Measurements from ENCODE around the gene NR1D2. TPM values are rescaled to one million over a fixed set of nuclear protein-coding genes. Genes with fewer than 3 reads are reported as not detected.
A peak's percentile ranks its signal among the peaks of the same experiment; 100 is the strongest.

NR1D2 gene
- total RNA-seq, 2 donors from 2014 or later = 5.6 to 8.7 TPM

GRCh38 chr3:23984934-23985333 lies 39.8 kb downstream of the NR1D2 start:
- Mint-ChIP-seq H3K9me3 (peaks cover 0 to 1% of the 10 kb centered on the region in 2 donors), H3K36me3 (ENCODE audit: insufficient read depth in 2 of 2) (no peaks in the 10 kb centered on the region), H3K27me3 (ENCODE audit: low read depth) (no peaks in the 10 kb centered on the region), H3K27ac (no peak overlapping the region), H3K4me1 (ENCODE audit: low read depth) (peaks cover 9% of the 10 kb centered on the region), H3K4me3 (no peak overlapping the region)
- DNase-seq (no peak), ATAC-seq (replicated peaks in 1 of 2) (no peak)

- Mint-ChIP-seq H3K27me3 (ENCODE audit: low read depth) (no peaks in the 10 kb centered on the region), H3K27ac (no peak overlapping the region), H3K4me1 (ENCODE audit: low read depth) (peaks cover 9% of the 10 kb centered on the region), H3K36me3 (ENCODE audit: insufficient read depth in 2 of 2) (no peaks in the 10 kb centered on the region), H3K9me3 (peaks cover 0 to 1% of the 10 kb centered on the region in 2 donors), H3K4me3 (no peak overlapping the region)
- ATAC-seq (replicated peaks in 1 of 2) = no peak
- no peak for DNase-seq
Observed at GRCh38 chr3:23985747-23986544, 40.9 kb downstream of the NR1D2 start.

GRCh38 chr3:23987356-23987755 lies 42.3 kb downstream of the NR1D2 start:
- H3K27ac Mint-ChIP-seq = no peak overlapping the region
- peaks cover 0 to 1% of the 10 kb centered on the region in 2 donors for H3K9me3 Mint-ChIP-seq
- DNase-seq (no peak), ATAC-seq (replicated peaks in 1 of 2) (no peak)
- peaks cover 15% of the 10 kb centered on the region for H3K4me1 Mint-ChIP-seq (ENCODE audit: low read depth)
- H3K27me3 Mint-ChIP-seq (ENCODE audit: low read depth) = no peaks in the 10 kb centered on the region
- no peak overlapping the region for H3K4me3 Mint-ChIP-seq
- H3K36me3 Mint-ChIP-seq (ENCODE audit: insufficient read depth in 2 of 2) = no peaks in the 10 kb centered on the region

GRCh38 chr3:23991306-23991682 lies 46.2 kb downstream of the NR1D2 start:
- no peak for DNase-seq
- Mint-ChIP-seq H3K4me1 (ENCODE audit: low read depth) (peaks cover 6% of the 10 kb centered on the region), H3K27ac (no peak overlapping the region)

DNA sequence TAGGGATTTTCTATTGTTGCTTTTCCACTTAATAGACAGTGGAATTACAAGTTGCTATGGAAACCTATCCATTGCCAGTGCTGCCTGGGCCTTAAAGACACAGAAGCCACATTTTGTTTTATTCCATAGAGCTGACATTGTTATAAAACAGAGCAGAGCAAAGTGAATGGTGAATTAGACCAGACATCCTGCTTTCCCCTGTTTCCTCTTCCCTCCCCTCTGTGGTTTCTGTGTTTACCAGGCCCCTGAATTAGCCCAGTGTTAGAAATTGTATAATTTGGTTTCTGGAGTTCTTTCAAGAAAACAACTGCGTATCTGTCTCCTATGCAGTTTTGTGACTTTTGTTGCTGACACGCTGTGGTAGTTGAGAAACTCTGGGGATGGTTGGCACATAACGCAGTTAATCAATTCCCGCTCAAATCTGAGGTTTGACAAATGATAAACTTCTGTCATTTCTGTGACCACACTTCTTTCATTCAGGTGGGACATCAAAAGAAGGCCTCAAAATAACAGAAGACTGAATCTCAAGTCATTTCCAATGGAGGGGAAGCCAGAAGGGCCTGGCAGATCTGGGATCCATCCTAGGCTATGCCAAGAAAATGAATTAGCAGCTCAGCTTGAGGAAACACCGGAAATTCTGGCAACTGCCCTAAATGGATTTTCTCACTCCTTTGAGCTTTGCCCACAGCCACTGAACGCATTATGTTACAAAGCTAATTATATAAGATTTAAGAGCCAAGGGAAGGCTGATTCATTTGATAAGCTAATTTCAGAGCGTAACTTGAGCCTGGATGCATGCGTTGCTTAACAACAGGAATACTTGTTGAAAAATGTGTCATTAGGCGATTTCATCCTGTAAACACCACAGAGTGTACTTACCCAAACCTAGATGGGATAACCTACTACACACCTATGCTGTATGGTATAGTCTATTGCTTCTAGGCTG lies 46.9 kb downstream of the NR1D2 start:
- Mint-ChIP-seq H3K27me3 (ENCODE audit: low read depth) (no peaks in the 10 kb centered on the region), H3K4me3 (no peak overlapping the region), H3K27ac (no peak overlapping the region), H3K4me1 (ENCODE audit: low read depth) (peaks cover 6% of the 10 kb centered on the region), H3K36me3 (ENCODE audit: insufficient read depth in 2 of 2) (no peaks in the 10 kb centered on the region), H3K9me3 (peaks cover 0 to 1% of the 10 kb centered on the region in 2 donors)
- DNase-seq = no peak
- no peak for ATAC-seq (replicated peaks in 1 of 2)

More at GRCh38 chr3:23991306-23991682, 46.2 kb downstream of the NR1D2 start:
- ATAC-seq (replicated peaks in 1 of 2) = no peak
- Mint-ChIP-seq H3K27me3 (ENCODE audit: low read depth) (no peaks in the 10 kb centered on the region), H3K4me3 (no peak overlapping the region), H3K36me3 (ENCODE audit: insufficient read depth in 2 of 2) (no peaks in the 10 kb centered on the region), H3K9me3 (peaks cover 0 to 1% of the 10 kb centered on the region in 2 donors)

DNA sequence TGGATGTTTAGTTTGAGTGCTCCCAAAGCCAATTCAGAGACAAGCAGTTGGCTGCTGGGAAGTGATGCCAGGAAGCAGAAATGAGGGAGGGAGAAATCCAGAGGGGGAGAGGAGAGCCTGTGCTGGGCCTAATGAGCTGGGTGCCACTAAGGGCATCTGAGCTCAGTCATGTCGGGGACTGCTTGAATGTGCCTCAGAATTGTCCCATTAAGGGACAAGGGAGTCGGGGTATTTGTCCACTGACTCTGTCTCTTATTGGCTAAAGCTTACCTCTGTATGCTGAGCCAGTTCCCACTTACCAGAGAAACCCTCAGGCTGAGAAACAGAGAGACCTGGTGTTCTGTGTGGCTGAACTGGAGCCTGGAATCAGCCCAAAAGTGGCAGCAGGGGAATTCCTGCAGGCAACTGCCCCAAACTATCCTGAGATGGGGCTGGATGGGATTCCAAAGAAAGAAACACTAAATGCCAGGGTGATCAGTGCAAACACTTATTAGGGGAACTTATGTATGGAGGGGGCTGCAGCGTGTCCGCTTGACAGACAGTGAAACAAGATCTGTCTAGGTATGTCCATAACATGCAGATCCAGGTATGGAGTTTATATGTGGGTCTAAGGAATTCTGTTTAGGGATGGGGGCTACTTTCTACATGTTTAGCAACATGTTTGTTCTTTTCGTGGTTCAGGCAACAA lies 48.6 kb downstream of the NR1D2 start:
- Mint-ChIP-seq H3K27ac (no peak overlapping the region), H3K27me3 (ENCODE audit: low read depth) (no peaks in the 10 kb centered on the region), H3K9me3 (no peaks in the 10 kb centered on the region), H3K36me3 (ENCODE audit: insufficient read depth in 2 of 2) (no peaks in the 10 kb centered on the region), H3K4me1 (ENCODE audit: low read depth) (peaks cover 6% of the 10 kb centered on the region), H3K4me3 (no peak overlapping the region)
- no peak for DNase-seq
- ATAC-seq (replicated peaks in 1 of 2) = no peak

DNA sequence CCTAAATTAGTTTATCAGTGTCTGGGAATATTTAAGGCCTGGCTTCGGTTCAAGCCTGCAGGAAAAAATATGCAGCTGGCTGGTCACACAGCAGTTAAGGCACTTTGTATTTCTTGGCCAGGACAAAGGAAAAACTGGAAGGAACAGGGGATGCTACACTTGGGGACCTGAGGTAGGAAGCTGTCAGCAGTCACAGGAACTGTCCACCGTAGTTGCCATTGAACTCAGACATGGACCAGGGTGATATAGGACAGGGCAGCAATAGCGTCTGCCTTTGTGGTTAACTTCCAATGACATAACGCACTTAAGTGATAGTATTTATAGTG lies 49.1 kb downstream of the NR1D2 start:
- no peak for DNase-seq
- no peak for ATAC-seq (replicated peaks in 1 of 2)
- Mint-ChIP-seq H3K27ac (no peak overlapping the region), H3K27me3 (ENCODE audit: low read depth) (peaks cover 4% of the 10 kb centered on the region), H3K4me1 (ENCODE audit: low read depth) (peaks cover 9% of the 10 kb centered on the region), H3K9me3 (no peaks in the 10 kb centered on the region), H3K4me3 (no peak overlapping the region), H3K36me3 (ENCODE audit: insufficient read depth in 2 of 2) (no peaks in the 10 kb centered on the region)

DNA sequence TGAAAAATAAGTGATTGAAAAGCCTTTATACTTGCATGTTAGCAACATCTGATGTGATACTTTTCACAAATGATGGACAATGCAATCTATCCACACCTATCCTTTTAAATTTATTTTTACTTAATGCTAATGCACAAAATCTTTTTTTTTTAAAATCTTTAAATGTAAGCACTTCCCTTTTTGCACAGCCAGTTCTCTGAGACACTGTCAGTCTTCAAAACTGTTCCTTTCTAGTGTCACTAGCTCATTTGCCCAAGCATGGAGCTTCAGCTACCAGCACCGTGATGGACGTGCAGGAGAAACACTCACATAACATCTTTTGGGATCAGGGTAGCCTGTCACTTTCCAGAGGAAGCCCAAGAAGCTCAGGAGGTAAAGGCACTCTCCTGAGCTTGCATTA lies 50.1 kb downstream of the NR1D2 start:
- Mint-ChIP-seq H3K4me1 (ENCODE audit: low read depth) (peaks cover 10% of the 10 kb centered on the region), H3K4me3 (no peak overlapping the region), H3K9me3 (no peaks in the 10 kb centered on the region)

GRCh38 chr3:23996095-23996524 lies 51.0 kb downstream of the NR1D2 start:
- Mint-ChIP-seq H3K9me3 (no peaks in the 10 kb centered on the region), H3K36me3 (ENCODE audit: insufficient read depth in 2 of 2) (no peaks in the 10 kb centered on the region), H3K4me1 (ENCODE audit: low read depth) (peaks cover 10% of the 10 kb centered on the region), H3K27ac (no peak overlapping the region), H3K4me3 (no peak overlapping the region), H3K27me3 (ENCODE audit: low read depth) (peaks cover 22% of the 10 kb centered on the region)
- no peak for ATAC-seq (replicated peaks in 1 of 2)
- no peak for DNase-seq

More for the DNA sequence above, 50.1 kb downstream of the NR1D2 start:
- H3K27ac Mint-ChIP-seq = no peak overlapping the region
- ATAC-seq (replicated peaks in 1 of 2) (no peak), DNase-seq (no peak)
- H3K36me3 Mint-ChIP-seq (ENCODE audit: insufficient read depth in 2 of 2) = no peaks in the 10 kb centered on the region
- H3K27me3 Mint-ChIP-seq (ENCODE audit: low read depth) = peaks cover 14% of the 10 kb centered on the region

GRCh38 chr3:23999012-23999641 lies 54.0 kb downstream of the NR1D2 start:
- H3K27ac Mint-ChIP-seq = no peak overlapping the region

GRCh38 chr3:24002129-24002528 lies 57.0 kb downstream of the NR1D2 start:
- no peak for ATAC-seq (replicated peaks in 1 of 2)
- Mint-ChIP-seq H3K4me1 (ENCODE audit: low read depth) (peaks cover 23% of the 10 kb centered on the region), H3K27ac (no peak overlapping the region), H3K9me3 (no peaks in the 10 kb centered on the region), H3K27me3 (ENCODE audit: low read depth) (peaks cover 55% of the 10 kb centered on the region), H3K4me3 (no peak overlapping the region), H3K36me3 (ENCODE audit: insufficient read depth in 2 of 2) (peaks cover 0 to 2% of the 10 kb centered on the region in 2 donors)
- no peak for DNase-seq

More at GRCh38 chr3:23999012-23999641, 54.0 kb downstream of the NR1D2 start:
- Mint-ChIP-seq H3K27me3 (ENCODE audit: low read depth) (peaks cover 45% of the 10 kb centered on the region), H3K9me3 (no peaks in the 10 kb centered on the region), H3K36me3 (ENCODE audit: insufficient read depth in 2 of 2) (no peaks in the 10 kb centered on the region), H3K4me1 (ENCODE audit: low read depth) (peaks cover 8% of the 10 kb centered on the region), H3K4me3 (no peak overlapping the region)
- ATAC-seq (replicated peaks in 1 of 2) (no peak), DNase-seq (peak; percentile 68 to 71)

- peaks cover 55% of the 10 kb centered on the region for H3K27me3 Mint-ChIP-seq (ENCODE audit: low read depth)
- peaks cover 0 to 2% of the 10 kb centered on the region in 2 donors for H3K36me3 Mint-ChIP-seq (ENCODE audit: insufficient read depth in 2 of 2)
- H3K4me1 Mint-ChIP-seq (ENCODE audit: low read depth) = peaks cover 23% of the 10 kb centered on the region
- DNase-seq (no peak), ATAC-seq (replicated peaks in 1 of 2) (no peak)
- no peak overlapping the region for H3K27ac Mint-ChIP-seq
- H3K9me3 Mint-ChIP-seq = no peaks in the 10 kb centered on the region
- H3K4me3 Mint-ChIP-seq = no peak overlapping the region
Observed at GRCh38 chr3:24003466-24003865, 58.4 kb downstream of the NR1D2 start.
